NCI-H1930 (cell line): ENCODE data around the gene MYCBPAP.

Source experiments
- DNase-seq, 2 experiments: peaks; one replicate each; lab custom pipeline; 2025; lab: John Stamatoyannopoulos, UW

Gene MYCBPAP

GRCh38 chr17:50518384-50519023, 10.3 kb downstream of the MYCBPAP start:
- DNase-seq, result no peak

- no peak for DNase-seq
Measured at GRCh38 chr17:50519141-50519834, 11.0 kb downstream of the MYCBPAP start.

GRCh38 chr17:50520483-50520882, 12.2 kb downstream of the MYCBPAP start:
- no peak for DNase-seq

GRCh38 chr17:50521514-50521913, 13.3 kb downstream of the MYCBPAP start:
- no peak for DNase-seq

GRCh38 chr17:50522766-50523165, 14.5 kb downstream of the MYCBPAP start:
- no peak for DNase-seq

- DNase-seq, result no peak
Measured at GRCh38 chr17:50523208-50523607, 15.0 kb downstream of the MYCBPAP start.

- DNase-seq, result no peak
Measured at GRCh38 chr17:50524838-50525237, 16.6 kb downstream of the MYCBPAP start.

- DNase-seq, result no peak
Measured at GRCh38 chr17:50527155-50527762, 19.0 kb downstream of the MYCBPAP start.

GRCh38 chr17:50527949-50528474, 19.8 kb downstream of the MYCBPAP start:
- DNase-seq, result no peak

GRCh38 chr17:50529849-50530248, 21.6 kb downstream of the MYCBPAP start:
- DNase-seq, result no peak

- DNase-seq, result no peak
Measured at GRCh38 chr17:50531428-50532025, 23.3 kb downstream of the MYCBPAP start.

- DNase-seq, result no peak
Measured at GRCh38 chr17:50532452-50533024, 24.3 kb downstream of the MYCBPAP start, which contains the start of gene EPN3. Gene EPN3, plus strand, starts transcription at chr17:50532735. Its CDS starts 3,822 bp downstream, at chr17:50536557.

- DNase-seq, result no peak
Measured at GRCh38 chr17:50533185-50533584, 24.9 kb downstream of the MYCBPAP start.

- DNase-seq, result no peak
Measured at GRCh38 chr17:50533720-50534148, 25.5 kb downstream of the MYCBPAP start.

- DNase-seq, result no peak
Measured at GRCh38 chr17:50534222-50534978, 26.2 kb downstream of the MYCBPAP start.

GRCh38 chr17:50534979-50535326, 26.7 kb downstream of the MYCBPAP start:
- DNase-seq, result no peak

GRCh38 chr17:50535407-50535806, 27.2 kb downstream of the MYCBPAP start:
- no peak for DNase-seq

- DNase-seq, result no peak
Measured at GRCh38 chr17:50536683-50537646, 28.7 kb downstream of the MYCBPAP start.

GRCh38 chr17:50537721-50538548, 29.7 kb downstream of the MYCBPAP start:
- no peak for DNase-seq
